B cell (primary cell): ENCODE measurements around the gene FAU.

ENCODE experiments used
- CTCF ChIP-seq: fragments of 200-600 bp; IDR thresholded peaks from one replicate; pipeline ENCODE4 v1.8.0; 2022; ENCODE audit warnings: antibody characterized with exemption, mild to moderate bottlenecking
- EZH2 ChIP-seq: IDR thresholded peaks from 2 replicates; pipeline ENCODE4 v1.6.1; 2012; ENCODE audit warnings: borderline replicate concordance, low read depth, mild to moderate bottlenecking, moderate library complexity, low read length; ENCODE audit not compliant: insufficient read depth, poor library complexity, severe bottlenecking

- TF ChIP-seq CTCF = no peak
- TF ChIP-seq EZH2 = no peak
Observed at GRCh38 chr11:65165410-65166317, 43.7 kb upstream of the FAU start.
